ENCODE data around the gene CXCR3. TPM values are rescaled to one million over a fixed set of nuclear protein-coding genes. Genes with fewer than 3 reads are reported as not detected.
"Not testable (repeated sequence)": the region's sequence is repeated elsewhere in the genome, so short reads cannot be mapped to it uniquely, and the experiment has no call there.

CXCR3 gene
- total RNA-seq, 1 donor from 2014 or later: 0.92 TPM

DNA sequence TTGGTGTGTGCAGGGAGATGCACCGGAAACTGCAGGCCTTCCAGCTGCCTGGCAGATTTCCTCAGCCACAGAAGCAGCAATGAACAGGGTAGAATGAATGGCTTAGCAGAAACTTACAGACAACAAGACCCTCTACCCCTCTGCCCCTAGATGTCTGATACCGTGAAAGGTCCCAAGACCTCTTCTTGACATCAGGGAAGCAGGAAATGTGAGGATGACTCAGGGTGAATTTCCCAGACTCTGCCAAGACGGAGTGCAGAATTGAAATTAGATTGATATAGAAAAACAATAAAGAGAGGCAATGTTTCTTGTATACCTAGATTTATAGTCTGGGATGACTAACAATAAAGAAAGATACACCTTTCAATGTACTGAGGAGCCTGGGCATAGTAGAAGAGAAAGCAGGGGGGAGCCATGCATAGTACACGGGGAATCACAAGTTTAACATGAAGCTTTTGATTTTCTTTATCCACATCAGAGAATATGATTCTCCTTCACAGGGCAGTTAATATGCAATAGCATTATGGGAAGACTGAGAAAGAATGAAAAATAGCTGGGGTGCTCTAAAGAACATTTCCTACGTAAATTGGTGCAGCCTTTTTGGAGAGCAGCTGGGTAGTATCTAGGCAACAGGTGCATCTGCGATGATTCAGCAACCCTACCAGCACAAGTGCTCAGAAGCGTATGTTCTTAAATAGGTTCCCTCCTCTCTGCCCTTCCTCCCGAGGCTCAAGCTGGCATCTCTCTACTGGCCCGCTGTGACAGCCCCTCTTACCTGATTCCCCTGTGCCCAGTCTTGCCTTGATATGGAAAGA is 18.3 kb upstream of the CXCR3 start:
- DNase-seq: peak; percentile 32

DNA sequence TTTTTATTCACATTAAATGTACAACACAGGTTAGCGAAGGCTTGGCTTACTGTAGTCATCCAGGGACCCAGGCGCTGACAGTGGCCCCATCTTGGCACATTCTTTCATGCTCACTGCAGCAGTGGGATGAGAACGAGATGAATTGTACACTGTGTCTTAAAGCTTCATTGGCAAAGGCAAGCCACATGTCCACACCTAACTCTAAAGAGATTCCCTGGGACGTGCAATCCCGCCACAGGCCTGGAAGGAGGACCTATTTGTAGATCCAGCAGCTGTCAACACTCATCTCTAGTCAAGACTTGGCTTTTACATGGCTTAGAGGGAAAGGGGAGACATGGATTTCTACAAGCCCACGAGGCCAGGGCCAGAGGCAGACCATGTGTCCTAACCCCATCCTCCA is 16.1 kb upstream of the CXCR3 start:
- peak; percentile 69 for DNase-seq

DNA sequence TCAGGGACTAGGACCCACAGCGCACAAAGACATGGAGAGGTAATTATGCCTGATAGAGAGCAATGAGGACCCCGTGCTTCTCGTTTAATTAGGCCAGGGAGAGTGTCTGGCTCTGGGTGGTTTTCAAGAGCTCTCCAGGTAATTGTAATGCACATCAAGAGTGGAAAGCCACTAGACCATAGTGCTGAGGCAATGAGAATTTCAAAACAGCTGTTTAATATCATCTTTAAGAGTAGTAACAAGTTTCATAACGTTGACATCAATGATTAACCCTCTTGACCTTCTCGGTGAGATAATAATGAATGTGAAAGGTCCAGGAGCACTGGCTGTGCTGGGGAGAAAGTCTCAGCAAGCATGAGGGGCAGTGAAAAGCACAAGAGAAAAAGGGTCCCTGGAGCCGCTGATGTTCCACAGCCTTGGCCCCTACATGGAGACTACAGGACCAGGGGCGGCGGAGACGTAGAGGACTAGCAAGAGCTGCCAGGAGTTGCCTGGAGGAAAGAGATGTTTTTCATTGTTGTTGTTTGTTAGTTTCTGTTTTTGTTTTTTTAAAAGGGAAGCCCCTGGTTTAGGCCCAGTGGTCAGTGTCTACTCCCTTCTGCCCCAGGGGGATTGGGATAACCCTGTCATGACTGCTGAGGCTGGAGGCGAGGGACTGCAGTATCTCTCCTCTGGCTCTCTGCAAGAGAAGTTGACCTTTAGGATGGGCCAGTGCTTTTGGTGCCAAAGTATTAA is 14.8 kb upstream of the CXCR3 start:
- DNase-seq: no peak

DNA sequence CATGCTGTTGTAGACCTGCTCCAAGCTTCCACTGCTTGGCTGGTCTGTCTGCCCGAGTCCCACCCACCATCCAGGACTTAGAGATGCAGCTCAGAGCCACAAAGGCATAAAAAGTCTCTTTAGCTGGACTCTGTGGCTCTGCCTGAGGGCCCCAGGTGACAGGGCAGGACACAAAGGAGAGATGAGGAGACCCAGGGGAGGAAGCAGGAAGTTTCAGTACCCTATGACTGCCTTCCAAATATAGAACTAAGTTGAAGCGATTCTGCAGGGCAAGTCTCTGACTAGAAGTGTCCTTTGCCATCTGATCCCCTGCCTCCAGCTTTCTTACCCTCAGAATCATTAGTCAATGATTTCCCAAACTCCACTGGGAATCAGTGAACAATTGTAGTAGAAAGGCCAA is 11.2 kb upstream of the CXCR3 start:
- DNase-seq: no peak

DNA sequence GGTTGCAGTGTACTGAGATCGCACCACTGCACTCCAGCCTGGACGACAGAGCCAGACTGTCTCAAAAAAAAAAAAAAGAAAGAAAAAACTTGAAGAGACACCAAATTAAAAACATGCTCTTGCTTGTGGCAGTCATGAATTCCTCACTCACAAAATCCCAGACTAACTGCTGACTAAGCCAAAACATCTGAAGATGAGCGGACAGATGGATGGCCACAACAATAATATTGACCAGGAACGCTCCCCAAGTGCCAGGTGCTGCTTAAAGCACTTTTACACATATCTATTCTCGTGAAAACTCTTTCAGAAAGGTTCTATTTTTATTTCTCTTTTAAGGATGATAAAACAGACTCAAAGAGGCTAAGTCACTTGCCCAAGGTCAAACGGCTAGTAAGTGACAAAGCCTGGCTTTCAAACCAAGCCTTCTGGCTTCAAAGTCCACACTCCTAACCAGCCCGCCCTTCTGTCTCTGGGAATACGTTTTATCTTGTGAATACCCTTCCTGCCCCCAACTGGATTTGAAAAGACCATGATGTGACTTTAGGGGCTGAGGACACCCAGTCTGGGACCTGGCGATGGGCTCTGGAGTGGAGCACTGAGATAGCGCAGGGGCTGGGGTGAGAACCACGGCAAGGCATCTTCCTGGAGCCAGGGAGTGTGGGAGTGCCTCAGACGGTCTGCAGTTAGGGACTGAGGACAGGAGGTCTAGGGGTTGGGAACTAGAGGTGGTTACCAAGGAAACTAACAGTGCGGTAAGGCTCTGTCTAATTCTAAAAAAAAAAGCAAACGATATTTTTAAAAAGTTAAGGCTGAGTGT is 9.5 kb upstream of the CXCR3 start:
- DNase-seq: no peak

DNA sequence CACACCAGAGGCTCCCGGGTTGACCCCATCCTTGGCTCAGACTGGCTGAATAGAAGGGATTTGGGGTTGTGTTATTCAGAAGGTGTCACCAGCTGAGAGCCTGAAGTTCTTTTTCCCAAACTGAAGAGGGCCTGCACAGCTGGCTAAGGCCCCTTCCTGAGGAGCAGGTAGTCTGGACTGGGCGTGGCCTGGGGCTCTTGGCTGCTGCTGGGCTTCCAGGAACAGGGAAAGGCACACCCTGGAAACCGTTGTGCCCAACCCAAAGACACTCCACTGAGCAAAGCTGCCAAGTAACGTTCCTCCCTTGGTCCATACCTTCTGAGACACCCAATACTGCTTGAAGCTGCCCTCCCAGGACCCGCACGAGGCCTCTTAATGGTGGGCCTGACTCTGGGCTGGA is 8.3 kb upstream of the CXCR3 start:
- no peak for DNase-seq

DNA sequence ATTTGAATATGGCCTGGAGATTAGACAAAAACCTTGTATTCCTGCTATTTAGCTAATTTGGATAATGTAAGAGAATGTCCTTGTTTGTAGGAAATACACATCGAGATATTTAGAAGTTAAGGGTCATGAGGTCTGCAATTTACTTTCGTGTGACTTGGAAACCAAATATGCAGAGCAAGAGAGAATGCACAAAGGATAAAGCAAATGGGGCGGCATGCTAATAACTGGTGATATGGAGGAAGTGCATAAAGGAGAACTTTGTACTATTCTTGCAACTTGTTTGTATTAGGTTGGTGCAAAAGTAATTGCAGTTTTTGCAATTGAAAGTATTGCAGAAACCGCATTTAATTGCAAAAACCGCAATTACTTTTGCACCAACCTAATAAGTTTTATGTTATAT is 7.2 kb upstream of the CXCR3 start:
- no peak for DNase-seq

DNA sequence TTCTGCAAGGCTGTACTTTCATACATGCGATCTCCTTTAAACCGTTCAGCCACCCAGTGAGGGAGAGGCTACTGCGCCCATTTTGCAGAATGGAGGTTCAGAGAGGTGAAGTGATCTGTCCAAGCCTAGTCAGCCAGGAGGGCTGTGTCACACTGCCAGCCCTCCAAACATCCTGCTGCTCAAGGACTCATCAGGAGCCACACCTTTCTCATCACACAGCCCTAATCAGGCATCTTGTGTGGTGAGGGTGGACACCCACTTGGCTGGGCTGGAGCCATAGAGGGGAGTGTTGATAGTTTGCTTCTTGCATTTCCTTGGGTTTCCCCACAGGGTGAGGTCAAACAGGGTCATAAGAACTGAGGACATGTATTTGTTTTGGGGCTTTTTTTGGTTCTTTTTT is 5.4 kb upstream of the CXCR3 start:
- no peak for DNase-seq

DNA sequence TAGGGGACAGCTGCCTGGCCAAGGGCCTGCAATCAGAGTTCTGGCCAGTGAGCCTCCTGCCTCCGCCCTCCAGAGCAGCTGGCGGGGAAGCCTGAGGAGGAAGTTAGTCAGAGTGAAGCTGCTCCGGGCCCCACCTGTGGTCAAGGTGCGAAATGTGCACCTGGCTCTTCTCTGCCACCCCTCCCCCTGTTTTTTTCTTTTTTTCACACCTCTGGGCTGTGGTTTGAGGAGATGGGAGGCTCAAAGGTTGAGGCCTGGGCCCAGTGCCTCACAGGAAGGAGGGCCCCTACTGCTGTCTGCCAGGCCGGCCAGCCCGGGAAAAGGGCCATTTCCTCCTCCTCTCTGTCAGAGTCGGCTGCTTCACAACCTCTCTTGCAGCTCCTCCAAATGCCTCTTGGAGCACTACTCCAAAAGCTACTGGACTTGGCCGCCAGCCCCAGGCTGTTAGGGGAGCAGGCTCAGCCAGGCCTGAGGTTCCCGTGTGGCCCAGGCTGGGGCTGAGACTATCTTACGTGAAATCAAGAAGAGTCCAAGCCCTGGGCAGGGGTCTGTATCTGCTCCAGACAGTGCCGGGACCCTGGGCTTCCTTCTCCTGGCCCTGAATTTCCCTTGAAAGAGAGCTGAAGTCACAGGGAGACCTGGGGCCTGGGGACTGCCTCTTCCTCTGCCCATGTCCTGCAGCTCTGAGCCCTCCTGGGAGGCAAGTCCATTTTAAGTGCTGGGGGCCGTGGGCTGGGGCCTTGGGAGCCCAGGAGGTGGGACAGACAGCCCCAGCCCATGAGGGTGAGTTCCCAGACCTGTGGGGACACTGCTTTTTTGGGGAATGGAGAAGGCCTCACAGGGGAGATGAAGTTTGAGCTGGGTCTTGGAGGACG is 4.5 kb upstream of the CXCR3 start:
- DNase-seq: peak; percentile 88

DNA sequence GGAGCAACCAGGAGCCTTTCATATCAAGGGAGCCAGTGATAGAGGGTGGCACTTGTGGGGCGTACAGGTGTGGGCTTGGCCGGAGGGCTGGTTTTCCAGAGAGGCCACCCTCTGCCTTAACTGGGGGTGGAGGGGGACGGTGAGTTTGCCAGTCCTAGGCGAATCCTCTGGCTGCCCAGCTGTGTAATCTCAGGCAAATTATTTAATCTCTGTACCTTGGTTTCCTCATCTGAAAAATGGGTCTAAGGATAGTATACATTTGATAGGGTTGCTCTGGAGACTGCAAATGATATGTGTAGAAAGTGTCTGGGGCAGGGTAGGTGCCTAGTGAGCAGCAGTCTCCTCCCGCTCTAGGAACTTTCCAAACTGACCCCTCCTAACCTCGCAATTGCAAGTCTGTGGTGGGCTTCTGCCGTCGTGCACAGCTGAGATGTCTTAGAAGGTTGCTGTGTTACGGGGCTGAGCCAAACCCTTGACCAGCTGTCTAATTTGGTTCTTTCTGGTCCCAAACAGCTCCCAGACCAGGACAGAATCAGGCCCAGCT is 3.8 kb upstream of the CXCR3 start:
- DNase-seq: no peak

DNA sequence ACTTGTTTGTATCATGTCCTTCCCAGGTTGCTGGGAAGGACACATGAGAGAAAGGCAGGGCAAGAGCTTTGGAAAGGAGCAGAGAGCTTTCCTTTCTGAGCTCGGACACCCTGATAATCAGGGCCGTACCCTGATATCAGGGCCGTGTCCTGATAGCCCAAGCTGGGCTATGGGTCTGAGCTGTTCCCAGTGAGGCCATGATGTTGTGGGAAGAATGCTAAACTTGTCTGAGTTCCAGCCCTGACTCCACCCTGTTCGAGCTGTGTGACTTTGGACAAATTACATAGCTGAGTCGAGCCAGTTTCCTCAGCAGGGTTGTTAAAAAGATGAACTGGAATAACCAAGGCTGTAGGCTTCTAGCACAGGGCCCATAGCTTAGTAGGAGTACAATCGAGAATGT is 3.3 kb upstream of the CXCR3 start:
- DNase-seq: no peak

DNA sequence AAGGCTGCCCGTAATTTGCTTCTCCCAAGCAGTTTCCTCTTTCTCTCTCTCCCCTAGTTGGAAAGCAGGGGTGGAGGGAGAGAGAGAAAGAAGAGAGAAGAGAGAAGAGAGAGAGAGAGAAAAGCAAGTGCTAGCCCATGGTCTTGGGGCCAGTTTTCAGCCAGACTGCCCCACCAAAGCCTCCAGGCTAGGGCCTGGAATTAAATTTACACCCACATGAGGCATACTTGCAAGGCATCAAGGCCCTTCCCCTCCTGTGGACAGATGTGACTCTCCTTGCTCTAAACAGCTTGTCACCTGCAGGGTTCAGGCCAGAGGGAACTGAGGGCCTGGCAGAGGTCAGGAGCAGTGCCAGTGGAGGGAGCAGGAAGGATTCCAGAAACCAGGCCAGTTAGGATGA is 1.7 kb upstream of the CXCR3 start:
- DNase-seq: no peak

DNA sequence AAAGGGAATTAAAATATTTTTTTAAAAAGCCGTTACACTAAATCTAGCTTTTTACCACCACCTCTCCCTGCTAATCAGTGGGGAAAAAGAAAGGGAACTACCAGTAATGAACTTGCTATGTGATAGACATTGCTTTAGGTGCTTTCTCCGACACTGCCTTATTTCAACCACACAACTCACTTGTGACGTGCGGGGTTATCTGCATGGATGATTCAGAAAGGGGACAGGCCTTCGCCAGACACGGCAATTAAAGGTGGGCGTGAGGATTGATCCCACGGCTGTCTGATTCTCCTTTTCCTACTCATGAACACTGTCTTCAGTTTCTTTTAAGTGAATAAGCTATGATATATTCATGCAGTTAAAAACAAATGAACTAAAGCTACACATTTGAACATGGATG is 882 bp upstream of the CXCR3 start:
- no peak for DNase-seq

DNA sequence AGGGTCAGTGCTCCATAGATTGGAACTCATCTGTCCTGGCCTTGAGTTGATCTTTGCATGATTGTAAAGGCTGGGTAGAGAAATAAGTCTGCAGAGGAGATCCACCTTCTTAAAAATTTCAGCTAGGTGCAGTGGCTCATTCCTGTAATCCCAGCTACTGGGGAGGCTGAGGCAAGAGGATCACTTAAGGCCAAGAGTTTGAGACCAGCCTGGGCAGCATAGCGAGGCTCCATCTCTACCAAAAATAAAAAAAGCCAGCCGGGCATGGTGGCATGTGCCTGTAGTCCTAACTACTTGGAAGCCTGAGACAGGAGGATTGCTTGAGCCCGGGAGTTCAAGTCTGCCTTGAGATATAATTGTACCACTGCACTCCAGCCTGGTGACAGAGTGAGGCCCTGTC is 476 bp upstream of the CXCR3 start:
- DNase-seq: no peak

DNA sequence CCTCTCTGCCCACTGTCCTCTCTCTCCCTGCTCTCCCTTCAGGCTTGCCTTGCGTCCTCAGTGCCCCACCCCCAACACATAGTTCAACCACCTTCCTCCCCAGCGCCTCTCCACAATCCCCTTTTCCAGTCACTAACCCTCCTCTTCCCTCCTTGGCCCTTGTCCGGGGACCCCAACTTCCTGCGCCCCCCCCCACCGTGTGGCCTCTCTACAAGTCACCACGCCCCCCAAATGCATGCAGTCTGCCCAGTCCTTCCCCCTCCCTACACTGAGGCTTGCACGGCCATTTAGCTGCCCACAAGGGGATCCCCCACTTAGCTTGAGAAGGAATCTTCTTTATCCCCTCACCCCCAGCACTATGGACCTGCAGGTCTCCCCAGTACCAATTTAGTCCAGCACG is 569 bp downstream of the CXCR3 start:
- DNase-seq: no peak

DNA sequence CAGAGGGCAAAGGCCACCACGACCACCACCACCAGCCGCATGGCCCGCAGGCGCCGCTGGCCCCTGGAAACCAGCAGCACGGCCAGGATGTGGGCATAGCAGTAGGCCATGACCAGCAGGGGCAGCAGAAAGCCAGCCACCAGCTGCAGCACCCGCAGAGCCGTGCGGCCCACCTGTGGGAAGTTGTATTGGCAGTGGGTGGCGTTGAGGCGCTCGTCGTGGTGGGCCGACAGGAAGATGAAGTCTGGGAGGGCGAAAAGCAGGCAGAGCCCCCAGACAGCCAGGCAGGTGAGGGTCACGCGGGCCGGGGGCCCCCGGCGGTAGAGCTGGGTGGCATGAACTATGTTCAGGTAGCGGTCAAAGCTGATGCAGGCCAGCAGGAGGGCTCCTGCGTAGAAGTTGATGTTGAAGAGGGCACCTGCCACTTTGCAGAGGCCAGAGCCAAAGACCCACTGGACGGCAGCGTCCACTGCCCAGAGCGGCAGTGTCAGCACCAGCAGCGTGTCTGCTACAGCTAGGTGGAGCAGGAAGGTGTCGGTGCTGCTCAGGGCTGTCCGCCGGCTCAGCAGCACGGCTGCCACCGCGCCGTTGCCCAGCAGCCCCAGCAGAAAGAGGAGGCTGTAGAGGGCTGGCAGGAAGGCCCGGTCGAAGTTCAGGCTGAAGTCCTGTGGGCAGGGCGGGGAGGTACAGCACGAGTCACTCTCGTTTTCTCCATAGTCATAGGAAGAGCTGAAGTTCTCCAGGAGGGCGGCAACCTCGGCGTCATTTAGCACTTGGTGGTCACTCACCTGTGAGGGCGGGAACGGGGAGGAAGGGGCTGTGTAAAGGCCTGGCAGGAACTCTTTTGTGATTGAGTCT is 1.4 kb downstream of the CXCR3 start:
- no peak for DNase-seq

DNA sequence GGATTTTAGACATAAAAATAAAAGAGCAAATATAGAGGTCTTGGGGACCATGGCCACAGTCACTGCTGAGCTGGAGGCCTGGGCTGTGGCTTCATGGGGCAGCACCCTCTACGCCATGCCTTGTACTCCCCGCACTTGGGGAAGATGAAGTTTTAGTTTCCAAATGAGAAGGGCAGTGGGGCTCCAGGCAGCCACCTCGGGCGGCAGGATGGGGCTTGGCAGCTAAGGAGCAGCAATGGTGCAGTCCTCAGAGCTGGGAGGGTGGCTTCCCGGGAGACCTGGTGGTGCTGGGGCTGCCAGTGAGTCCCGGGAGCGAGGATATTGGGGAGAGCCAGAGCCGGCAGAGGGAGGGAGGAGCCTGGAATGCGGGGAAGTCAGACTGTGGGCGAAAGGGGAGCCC is 2.4 kb downstream of the CXCR3 start:
- DNase-seq: no peak

DNA sequence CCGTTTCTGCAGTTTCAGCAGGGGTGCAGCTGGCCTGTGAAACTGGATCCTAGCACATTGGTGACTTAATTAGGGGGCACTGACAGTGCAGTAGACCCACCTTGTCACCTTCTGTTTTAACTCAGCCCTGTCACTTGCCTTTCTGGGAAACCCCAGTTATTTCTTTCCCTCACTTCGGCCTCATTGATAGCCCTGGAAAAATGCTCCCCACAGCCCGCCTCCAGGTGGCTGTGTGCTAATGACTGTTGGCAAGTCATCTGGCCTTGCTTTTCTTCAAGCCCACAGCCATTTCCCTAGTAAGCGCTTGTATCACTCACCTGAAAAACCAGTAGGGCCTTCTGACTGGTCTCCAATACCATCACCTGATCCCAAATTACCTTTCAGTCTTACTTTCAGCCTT is 3.3 kb downstream of the CXCR3 start:
- no peak for DNase-seq

DNA sequence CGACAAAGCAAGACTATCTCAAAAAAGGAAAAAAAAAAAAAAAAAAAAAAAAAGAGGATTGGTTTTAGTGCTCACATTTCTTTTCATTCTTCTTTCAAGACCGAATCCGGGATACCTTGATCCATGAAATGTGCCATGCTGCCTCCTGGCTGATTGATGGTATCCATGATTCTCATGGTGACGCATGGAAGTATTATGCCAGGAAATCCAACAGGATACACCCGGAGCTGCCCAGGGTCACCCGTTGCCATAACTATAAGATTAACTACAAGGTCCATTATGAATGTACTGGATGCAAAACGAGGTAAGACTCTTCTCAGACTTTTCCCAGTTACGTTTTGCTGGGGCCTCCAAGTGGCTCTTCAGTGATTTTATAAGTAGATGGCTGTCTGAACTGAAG is 6.1 kb downstream of the CXCR3 start:
- no peak for DNase-seq

DNA sequence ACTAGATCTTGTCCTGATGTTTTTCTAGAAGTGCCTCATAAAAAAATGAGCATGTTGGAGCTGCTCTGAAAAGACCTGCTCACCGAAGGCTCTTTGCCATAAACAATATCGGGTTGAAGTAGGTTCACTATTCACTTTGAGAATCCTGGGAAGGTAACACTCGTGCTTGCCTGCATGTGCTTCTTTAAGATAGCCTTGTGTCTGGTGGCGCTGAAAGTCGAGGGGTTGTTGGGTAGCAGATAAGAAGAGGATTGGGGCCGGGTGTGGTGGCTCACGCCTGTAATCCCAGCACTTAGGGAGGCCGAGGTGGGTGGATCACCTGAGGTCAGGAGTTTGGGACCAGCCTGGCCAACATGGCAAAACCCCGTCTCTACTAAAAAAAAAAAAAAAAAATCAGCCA is 6.6 kb downstream of the CXCR3 start:
- not testable (repeated sequence) for DNase-seq
